Measurements from ENCODE around the gene ZFAND3. TPM values are rescaled to one million over a fixed set of nuclear protein-coding genes. Genes with fewer than 3 reads are reported as not detected.

The ZFAND3 gene
- polyA plus RNA-seq, 1 donor from 2014 or later: 19.7 TPM

DNA sequence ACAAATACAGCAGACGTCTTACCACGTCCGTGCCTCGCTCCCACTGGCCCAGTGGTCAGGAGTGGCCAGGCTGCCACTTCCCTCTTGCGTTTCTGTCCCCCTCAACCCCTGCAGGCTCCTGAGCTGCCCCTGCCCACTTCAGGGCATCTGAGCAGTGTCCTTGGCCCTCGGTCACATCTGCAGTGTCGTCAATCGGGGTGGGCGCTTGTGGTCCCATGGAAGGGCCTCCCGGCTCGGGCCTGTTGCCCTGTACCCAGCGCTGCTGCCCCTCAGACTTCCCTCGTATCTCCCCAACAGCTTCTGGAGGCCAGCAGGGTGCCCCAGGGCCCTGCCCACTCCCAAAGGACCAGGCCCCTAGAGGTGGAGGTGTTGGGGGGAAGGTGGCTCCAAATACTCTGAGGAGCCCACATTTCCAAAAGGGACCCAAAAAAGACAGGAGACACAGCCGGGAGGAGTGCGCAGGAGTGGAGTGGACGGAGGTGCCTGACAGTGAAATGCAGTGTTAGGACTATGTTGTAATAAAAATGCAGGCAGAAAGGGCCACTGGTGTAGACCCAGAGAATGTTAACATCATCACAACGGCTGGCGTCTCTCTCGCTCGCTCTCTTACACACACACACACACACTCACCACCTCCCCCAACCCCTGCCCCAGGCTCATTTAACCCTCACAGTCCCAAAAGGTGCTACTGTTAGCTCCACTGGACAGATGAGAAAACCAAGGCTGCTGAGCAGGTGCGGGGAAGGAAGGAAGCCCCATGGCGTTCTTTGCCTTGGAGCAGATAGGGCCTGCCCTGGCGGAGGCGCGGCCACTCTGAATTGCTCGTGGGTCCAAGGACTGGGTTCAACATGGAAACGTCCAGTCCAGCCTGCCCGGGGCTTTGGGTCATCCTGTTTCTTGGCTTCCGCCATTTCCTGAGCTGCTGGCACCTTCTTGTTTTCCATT lies 343.9 kb downstream of the ZFAND3 start:
- Histone ChIP-seq H3K4me3 (ENCODE audit: low read length) (no peak overlapping the region), H3K36me3 (ENCODE audit: insufficient read depth, low read length) (no peaks in the 10 kb centered on the region)

DNA sequence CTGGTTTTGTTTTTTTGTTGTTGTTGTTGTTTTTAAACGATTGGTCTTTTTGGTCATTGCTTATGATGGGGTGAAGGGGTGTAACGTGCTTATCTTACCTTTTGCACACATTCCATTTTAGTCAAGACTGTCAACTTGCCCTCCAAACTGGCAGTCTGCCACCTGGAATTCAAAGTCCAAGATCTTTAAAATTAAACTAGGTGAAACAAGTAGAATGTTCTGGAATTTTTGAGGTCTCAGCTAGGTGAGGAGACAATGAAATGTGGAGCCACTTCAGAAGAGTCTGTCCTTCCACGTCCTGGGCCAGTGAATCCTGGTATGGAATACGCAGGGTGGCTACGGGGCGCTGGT lies 344.6 kb downstream of the ZFAND3 start:
- Histone ChIP-seq H3K9me3 (ENCODE audit: low read length) (no peaks in the 10 kb centered on the region), H3K4me3 (ENCODE audit: low read length) (no peak overlapping the region), H3K79me2 (replicated peaks; ENCODE audit: insufficient read depth, low read length) (no peaks in the 10 kb centered on the region), H3K36me3 (ENCODE audit: insufficient read depth, low read length) (no peaks in the 10 kb centered on the region), H3K9ac (ENCODE audit: low read length) (no peak overlapping the region), H3F3A (ENCODE audit: insufficient read depth, low read length, poor library complexity, severe bottlenecking) (no peaks in the 10 kb centered on the region), H3K27me3 (ENCODE audit: insufficient read depth, low read depth, low read length) (no peaks in the 10 kb centered on the region), H3K27ac (ENCODE audit: low read length) (no peak overlapping the region), H2AFZ (ENCODE audit: low read depth, low read length) (no peak overlapping the region), H3K9me2 (ENCODE audit: insufficient read depth, low read length) (no peaks in the 10 kb centered on the region), H4K20me1 (ENCODE audit: insufficient read depth) (no peaks in the 10 kb centered on the region), H3K4me2 (ENCODE audit: low read length) (no peak overlapping the region)
- no peak for TF ChIP-seq TAF1 (IDR thresholded peaks at IDR 0.05; ENCODE audit: low read depth)
- TF ChIP-seq RAD21 (conservative IDR thresholded peaks at IDR 0.05): no peak
- TF ChIP-seq, protein P1, sequence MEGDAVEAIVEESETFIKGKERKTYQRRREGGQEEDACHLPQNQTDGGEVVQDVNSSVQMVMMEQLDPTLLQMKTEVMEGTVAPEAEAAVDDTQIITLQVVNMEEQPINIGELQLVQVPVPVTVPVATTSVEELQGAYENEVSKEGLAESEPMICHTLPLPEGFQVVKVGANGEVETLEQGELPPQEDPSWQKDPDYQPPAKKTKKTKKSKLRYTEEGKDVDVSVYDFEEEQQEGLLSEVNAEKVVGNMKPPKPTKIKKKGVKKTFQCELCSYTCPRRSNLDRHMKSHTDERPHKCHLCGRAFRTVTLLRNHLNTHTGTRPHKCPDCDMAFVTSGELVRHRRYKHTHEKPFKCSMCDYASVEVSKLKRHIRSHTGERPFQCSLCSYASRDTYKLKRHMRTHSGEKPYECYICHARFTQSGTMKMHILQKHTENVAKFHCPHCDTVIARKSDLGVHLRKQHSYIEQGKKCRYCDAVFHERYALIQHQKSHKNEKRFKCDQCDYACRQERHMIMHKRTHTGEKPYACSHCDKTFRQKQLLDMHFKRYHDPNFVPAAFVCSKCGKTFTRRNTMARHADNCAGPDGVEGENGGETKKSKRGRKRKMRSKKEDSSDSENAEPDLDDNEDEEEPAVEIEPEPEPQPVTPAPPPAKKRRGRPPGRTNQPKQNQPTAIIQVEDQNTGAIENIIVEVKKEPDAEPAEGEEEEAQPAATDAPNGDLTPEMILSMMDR (IDR thresholded peaks at IDR 0.05; ENCODE audit: poor library complexity, severe bottlenecking): no peak
- TF ChIP-seq, protein P2, sequence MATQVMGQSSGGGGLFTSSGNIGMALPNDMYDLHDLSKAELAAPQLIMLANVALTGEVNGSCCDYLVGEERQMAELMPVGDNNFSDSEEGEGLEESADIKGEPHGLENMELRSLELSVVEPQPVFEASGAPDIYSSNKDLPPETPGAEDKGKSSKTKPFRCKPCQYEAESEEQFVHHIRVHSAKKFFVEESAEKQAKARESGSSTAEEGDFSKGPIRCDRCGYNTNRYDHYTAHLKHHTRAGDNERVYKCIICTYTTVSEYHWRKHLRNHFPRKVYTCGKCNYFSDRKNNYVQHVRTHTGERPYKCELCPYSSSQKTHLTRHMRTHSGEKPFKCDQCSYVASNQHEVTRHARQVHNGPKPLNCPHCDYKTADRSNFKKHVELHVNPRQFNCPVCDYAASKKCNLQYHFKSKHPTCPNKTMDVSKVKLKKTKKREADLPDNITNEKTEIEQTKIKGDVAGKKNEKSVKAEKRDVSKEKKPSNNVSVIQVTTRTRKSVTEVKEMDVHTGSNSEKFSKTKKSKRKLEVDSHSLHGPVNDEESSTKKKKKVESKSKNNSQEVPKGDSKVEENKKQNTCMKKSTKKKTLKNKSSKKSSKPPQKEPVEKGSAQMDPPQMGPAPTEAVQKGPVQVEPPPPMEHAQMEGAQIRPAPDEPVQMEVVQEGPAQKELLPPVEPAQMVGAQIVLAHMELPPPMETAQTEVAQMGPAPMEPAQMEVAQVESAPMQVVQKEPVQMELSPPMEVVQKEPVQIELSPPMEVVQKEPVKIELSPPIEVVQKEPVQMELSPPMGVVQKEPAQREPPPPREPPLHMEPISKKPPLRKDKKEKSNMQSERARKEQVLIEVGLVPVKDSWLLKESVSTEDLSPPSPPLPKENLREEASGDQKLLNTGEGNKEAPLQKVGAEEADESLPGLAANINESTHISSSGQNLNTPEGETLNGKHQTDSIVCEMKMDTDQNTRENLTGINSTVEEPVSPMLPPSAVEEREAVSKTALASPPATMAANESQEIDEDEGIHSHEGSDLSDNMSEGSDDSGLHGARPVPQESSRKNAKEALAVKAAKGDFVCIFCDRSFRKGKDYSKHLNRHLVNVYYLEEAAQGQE (IDR thresholded peaks at IDR 0.05; ENCODE audit: borderline replicate concordance): no peak
- no peak for TF ChIP-seq EZH2 (IDR thresholded peaks at IDR 0.05; ENCODE audit: borderline replicate concordance, insufficient read depth, low read length, poor library complexity, severe bottlenecking)
- no peak for TF ChIP-seq EP300 (conservative IDR thresholded peaks at IDR 0.05; ENCODE audit: poor library complexity, severe bottlenecking)
- no peak for TF ChIP-seq SMC3 (conservative IDR thresholded peaks at IDR 0.05; ENCODE audit: poor library complexity)
- TF ChIP-seq POLR2AphosphoS5 (IDR thresholded peaks at IDR 0.05): no peak
- no peak for TF ChIP-seq MXI1 (conservative IDR thresholded peaks at IDR 0.05; ENCODE audit: poor library complexity, severe bottlenecking)

More for the DNA sequence above, 343.9 kb downstream of the ZFAND3 start:
- no peaks in the 10 kb centered on the region for H3F3A ChIP-seq (ENCODE audit: insufficient read depth, low read length, poor library complexity, severe bottlenecking)
- no peak overlapping the region for H3K9ac ChIP-seq (ENCODE audit: low read length)
- no peaks in the 10 kb centered on the region for H3K27me3 ChIP-seq (ENCODE audit: insufficient read depth, low read depth, low read length)
- no peaks in the 10 kb centered on the region for H4K20me1 ChIP-seq (ENCODE audit: insufficient read depth)
- no peak overlapping the region for H3K4me2 ChIP-seq (ENCODE audit: low read length)
- TF ChIP-seq EP300 (conservative IDR thresholded peaks at IDR 0.05; ENCODE audit: poor library complexity, severe bottlenecking) (no peak), MXI1 (conservative IDR thresholded peaks at IDR 0.05; ENCODE audit: poor library complexity, severe bottlenecking) (no peak), SMC3 (conservative IDR thresholded peaks at IDR 0.05; ENCODE audit: poor library complexity) (no peak), EZH2 (IDR thresholded peaks at IDR 0.05; ENCODE audit: borderline replicate concordance, insufficient read depth, low read length, poor library complexity, severe bottlenecking) (no peak), TAF1 (IDR thresholded peaks at IDR 0.05; ENCODE audit: low read depth) (no peak), RAD21 (conservative IDR thresholded peaks at IDR 0.05) (no peak), POLR2AphosphoS5 (IDR thresholded peaks at IDR 0.05) (no peak)
- TF ChIP-seq, protein P2 (IDR thresholded peaks at IDR 0.05; ENCODE audit: borderline replicate concordance): no peak
- TF ChIP-seq, protein P1 (IDR thresholded peaks at IDR 0.05; ENCODE audit: poor library complexity, severe bottlenecking): no peak
- no peak overlapping the region for H3K27ac ChIP-seq (ENCODE audit: low read length)
- H3K9me2 ChIP-seq (ENCODE audit: insufficient read depth, low read length): no peaks in the 10 kb centered on the region
- H3K9me3 ChIP-seq (ENCODE audit: low read length): no peaks in the 10 kb centered on the region
- no peaks in the 10 kb centered on the region for H3K79me2 ChIP-seq (replicated peaks; ENCODE audit: insufficient read depth, low read length)
- H2AFZ ChIP-seq (ENCODE audit: low read depth, low read length): no peak overlapping the region

All from neural cell (in vitro differentiated cells).